KOPT-K1 (cell line): ENCODE measurements around the gene RPL18.

Experiments used
- H3K27ac ChIP-seq: fragments of 200-600 bp; sonication (generic); 2 replicates; pipeline ENCODE4 v1.5.1; 2016; ENCODE audit warnings: antibody characterized with exemption, mild to moderate bottlenecking, low read depth, low read length; ENCODE audit not compliant: poor library complexity, severe bottlenecking
- H3K36me3 ChIP-seq: fragments of 200-600 bp; sonication (generic); 2 replicates; pipeline ENCODE4 v1.5.1; 2017; ENCODE audit warnings: antibody characterized with exemption, mild to moderate bottlenecking, low read length, moderate library complexity; ENCODE audit not compliant: insufficient read depth
- H3K9me3 ChIP-seq: fragments of 200-600 bp; sonication (generic); 2 replicates; pipeline ENCODE4 v1.5.1; 2017; ENCODE audit warnings: antibody characterized with exemption, low read length, mild to moderate bottlenecking; ENCODE audit not compliant: insufficient read depth, poor library complexity, severe bottlenecking

Gene RPL18

GRCh38 chr19:48628486-48629296 lies 9.7 kb upstream of the RPL18 start:
- no peak overlapping the region for H3K27ac ChIP-seq

GRCh38 chr19:48627865-48628314 lies 8.9 kb upstream of the RPL18 start:
- Histone ChIP-seq H3K9me3 (no peaks in the 10 kb centered on the region), H3K36me3 (peaks cover 69% of the 10 kb centered on the region), H3K27ac (no peak overlapping the region)

More at GRCh38 chr19:48628486-48629296, 9.7 kb upstream of the RPL18 start:
- Histone ChIP-seq H3K36me3 (peaks cover 74% of the 10 kb centered on the region), H3K9me3 (no peaks in the 10 kb centered on the region)

DNA sequence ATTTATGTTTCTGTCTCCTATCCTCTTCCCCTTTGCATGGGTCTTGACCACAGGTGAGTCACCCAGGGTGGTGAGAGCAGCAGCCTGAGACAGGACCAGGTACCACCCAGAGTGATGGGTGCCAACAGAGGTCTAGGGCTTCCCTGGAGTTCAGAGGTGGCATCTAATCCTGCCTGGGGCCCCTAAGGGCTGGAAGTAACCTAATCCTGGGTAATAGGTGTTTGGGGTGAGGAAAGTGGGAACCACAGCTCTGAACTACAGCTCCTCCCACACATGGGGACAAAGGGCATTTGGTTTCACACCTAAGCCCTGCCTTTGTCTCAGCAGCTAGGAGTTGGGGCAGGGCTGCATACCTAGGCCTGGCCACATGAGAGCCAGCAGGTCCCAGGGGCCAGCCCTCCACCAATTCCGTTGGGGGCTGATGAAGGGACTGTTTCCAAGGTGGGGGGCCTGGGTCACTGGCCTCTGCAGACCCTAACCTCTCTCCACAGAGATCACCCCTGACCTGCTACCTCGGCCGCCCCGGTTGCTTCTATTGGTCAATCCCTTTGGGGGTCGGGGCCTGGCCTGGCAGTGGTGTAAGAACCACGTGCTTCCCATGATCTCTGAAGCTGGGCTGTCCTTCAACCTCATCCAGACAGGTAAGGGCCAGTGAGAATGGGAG lies 8.4 kb upstream of the RPL18 start:
- Histone ChIP-seq H3K9me3 (no peaks in the 10 kb centered on the region), H3K27ac (no peak overlapping the region), H3K36me3 (peaks cover 65% of the 10 kb centered on the region)

GRCh38 chr19:48625891-48626327 lies 6.9 kb upstream of the RPL18 start:
- Histone ChIP-seq H3K9me3 (no peaks in the 10 kb centered on the region), H3K27ac (no peak overlapping the region), H3K36me3 (peaks cover 55% of the 10 kb centered on the region)

- Histone ChIP-seq H3K27ac (peak overlapping the region; percentile 59), H3K9me3 (no peaks in the 10 kb centered on the region), H3K36me3 (peaks cover 46% of the 10 kb centered on the region)
Observed at GRCh38 chr19:48624791-48625723, 6.1 kb upstream of the RPL18 start.

DNA sequence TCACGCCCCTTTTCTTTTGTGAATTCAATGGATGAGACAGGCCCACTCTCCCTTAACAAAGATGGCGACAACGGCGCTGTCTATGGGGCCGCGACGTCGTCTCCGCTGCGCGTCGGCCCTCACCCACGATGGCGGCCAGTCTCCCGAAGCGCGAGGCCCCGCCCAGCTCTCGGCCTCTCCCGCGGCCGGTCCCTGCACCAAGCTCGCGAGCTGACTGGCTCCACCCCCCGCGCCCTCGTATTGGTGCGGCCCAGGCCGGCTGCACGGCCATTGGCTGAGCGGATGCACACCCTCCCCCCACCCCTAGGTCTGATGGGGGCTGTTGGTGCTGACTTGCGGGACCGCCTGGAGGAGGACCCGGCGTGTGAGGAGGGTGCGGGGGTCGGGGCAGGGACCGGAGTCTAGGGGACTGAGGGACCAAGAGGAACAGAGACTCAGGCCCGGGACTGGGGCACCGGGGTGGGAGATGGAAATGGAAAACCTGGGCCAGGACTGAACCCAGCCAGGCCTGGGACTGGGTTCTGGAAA lies 5.2 kb upstream of the RPL18 start:
- Histone ChIP-seq H3K36me3 (peaks cover 37% of the 10 kb centered on the region; the same call in 1 of the 2 replicates), H3K9me3 (no peaks in the 10 kb centered on the region), H3K27ac (peak overlapping the region; percentile 59)

DNA sequence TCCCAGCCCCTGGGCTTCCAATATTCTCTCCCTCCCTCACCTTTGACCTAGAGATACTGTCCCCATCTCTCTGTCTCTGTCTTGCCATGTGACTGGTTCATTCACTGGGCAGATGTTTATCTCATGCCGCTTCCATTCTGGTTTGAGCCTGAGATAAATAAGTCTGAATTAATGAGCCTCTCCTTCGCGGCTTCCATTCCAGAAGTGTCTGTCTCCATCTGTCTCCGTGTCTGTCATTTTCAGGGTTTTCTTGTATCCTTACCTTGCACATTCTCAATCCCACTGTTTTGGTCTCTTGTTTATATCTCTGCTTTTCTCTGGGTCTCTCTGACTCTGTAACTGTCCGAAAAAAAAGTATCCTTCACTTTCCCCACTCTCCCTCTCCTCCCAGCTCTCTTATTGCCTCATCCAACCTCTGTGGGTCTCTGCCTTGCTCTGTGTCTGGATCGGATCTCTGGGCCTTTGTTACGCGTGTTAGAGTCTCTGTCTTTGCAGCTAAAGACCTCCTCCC lies 4.6 kb upstream of the RPL18 start:
- Histone ChIP-seq H3K9me3 (no peaks in the 10 kb centered on the region), H3K36me3 (peaks cover 36% of the 10 kb centered on the region; the same call in 1 of the 2 replicates)

GRCh38 chr19:48619692-48620585 lies 961 bp upstream of the RPL18 start:
- Histone ChIP-seq H3K36me3 (peaks cover 43% of the 10 kb centered on the region), H3K27ac (peak overlapping the region; percentile 88), H3K9me3 (no peaks in the 10 kb centered on the region)

More for the DNA sequence above, 4.6 kb upstream of the RPL18 start:
- H3K27ac ChIP-seq = peak overlapping the region; percentile 52

GRCh38 chr19:48618278-48618915 lies 581 bp downstream of the RPL18 start:
- H3K9me3 ChIP-seq = no peaks in the 10 kb centered on the region
- H3K36me3 ChIP-seq = peaks cover 55% of the 10 kb centered on the region
- peak overlapping the region; percentile 88 for H3K27ac ChIP-seq

GRCh38 chr19:48617146-48617937 lies 1.6 kb downstream of the RPL18 start:
- peaks cover 57% of the 10 kb centered on the region for H3K36me3 ChIP-seq
- H3K9me3 ChIP-seq = no peaks in the 10 kb centered on the region
- H3K27ac ChIP-seq = peak overlapping the region; percentile 88

DNA sequence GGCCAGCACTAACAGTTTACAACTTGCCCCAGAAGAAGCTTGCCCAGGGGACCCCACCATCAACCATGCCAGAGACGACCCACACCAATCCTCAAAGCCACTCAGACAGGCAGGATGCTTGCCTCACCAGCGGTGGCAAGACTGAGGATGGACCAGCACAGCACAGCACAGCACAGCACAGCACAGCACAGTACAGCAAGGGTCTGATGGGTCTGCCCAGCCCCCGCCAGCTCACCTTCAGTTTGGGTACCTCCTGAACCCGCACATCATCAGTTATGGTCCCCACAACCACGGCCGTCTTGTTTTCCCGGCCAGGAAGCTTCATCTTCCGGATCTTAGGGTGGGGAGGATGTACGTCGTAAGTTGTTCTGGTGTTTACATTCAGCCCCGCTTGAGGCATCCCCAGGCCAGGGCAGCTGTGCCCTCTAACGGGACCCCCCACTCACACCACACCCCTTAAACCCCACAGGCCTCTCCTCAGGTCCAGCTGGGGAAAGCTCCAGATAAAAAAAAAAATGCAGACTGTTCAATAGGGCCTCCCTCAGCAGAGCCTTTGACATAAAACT lies 2.4 kb downstream of the RPL18 start:
- Histone ChIP-seq H3K9me3 (no peaks in the 10 kb centered on the region), H3K27ac (no peak overlapping the region), H3K36me3 (peaks cover 56% of the 10 kb centered on the region)

DNA sequence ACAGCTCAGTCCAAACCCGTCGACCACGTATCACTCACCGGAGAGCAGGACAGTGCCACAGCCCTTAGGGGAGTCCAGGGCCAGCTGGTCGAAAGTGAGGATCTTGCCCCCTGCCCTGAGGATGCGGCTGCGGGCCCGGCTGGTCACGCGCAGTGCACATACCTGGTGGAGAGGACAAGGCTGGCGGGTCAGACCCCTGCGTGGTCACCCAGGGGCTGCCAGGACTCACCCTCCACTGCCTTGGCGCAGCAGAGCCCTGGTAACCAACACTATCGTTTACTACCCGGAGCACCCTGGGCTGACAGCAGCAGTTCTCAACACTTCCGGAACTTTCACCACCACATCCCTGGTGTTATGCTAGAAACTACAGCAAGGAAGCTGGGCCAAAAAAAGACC lies 2.9 kb downstream of the RPL18 start:
- no peak overlapping the region for H3K27ac ChIP-seq
- H3K36me3 ChIP-seq = peaks cover 56% of the 10 kb centered on the region
- no peaks in the 10 kb centered on the region for H3K9me3 ChIP-seq
